Astrocyte of the hippocampus (primary cell): ENCODE results near the gene CTXND1.

Experiments used
- DNase-seq: peaks from one replicate; pipeline ENCODE4 v3.0.0; 2011; ENCODE audit warnings: low read depth, low spot score

Gene CTXND1

DNA sequence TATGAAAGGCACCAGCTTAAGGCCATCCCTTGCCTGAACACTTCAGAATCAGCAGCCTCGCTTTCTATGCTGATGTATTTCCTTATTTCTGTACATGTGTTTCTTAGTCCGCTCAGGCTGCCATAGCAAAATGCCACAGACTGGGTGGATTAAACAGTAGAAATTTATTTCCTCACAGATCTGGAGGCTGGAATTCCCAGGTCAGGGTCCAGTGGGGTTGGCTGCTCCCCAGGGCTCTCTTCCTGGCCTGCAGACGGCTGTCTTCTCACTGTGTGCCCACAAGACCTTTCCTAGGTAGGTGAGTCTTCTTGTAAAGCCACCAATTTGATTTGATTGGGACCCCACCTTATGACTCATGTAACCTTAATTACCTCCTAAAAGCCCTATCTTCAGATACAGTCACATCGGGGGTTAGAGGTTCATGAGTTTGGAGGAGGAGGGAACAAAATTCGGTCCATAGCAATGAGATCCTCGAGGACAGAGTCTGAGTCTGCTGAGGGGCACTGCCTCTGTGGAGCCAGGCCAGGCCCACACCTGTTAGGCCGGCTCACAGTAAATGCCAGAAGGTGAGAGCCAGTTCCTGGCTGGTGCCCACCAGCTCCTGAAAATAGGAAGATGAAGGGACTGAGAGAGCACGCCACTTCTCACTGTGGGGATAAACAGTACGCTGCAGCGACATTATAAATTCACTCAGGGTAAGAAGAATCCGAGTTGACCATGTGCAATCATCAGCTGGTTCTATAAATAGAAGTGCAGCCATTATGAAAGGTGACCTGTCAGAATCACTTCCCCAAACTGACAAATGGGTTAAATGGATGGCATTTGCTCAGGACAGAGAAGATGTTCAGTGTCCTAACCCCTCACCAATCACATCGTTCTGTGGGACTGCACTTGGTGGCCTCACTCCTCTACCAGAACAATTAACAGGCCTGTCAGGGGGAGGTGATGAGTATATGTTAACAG, 41.1 kb downstream of the CTXND1 start:
- DNase-seq = no peak

DNA sequence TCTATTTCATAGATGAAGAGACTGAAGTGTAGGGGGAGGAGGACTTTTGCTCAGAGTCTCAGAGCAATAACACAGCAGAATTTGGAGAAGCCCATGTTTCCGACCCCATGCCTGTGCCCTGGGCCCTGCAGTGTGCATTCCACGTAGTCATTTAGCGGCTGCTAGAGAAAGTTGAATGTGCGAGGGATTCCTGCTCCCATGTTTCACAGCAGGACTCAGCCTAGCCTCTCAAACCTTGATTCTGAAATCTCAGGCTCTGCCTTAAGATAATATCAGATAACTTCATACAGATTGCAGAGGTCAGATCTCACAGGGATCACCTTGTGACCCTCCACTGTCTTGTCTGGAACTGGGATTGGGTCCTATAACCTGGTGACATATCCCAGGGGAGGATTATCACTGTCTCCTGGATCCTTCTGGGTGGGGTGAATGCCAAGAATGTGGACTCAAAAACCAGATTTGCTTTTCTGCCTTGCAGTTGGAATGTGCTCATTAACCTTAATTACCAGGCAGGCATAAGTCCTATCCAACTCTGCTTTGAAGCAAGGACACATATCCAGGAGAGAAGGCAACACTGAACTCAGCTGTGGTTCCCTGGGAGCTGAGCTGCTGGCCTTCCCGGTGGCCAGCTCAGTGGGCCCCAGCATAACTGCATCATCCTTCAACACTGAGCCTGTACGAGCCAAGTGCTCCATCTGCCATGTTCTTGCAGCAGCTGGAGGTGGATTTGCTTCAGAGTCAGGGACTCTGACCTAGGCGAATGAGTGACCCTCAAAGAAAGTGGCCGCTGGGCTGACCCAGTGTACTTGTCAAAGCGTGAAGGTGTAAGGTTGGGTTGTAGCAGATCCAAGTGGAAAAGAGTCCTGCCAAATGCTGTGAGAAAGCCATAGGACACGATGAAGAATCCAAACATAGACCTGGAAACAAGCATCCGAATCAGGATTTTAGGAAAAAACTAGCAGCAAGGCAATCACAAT, 43.0 kb downstream of the CTXND1 start:
- no peak for DNase-seq

DNA sequence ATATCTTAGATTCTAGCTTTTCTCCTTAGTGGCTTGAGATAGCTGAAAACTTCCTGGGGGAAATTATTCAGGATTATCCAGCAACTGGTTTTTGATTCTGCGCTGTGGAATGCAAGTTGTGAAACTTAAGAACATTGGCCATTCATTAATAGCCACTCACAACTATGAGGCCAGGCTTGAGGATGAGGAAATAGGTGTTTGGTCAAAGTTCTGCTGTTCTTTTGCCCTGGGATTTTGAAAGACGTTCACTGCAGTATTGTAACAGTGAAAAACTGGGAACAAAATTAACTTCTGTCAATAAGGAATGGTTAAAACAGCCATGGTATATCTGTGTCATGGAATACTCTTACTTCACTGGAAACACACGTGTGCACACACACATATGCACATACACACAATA, 44.1 kb downstream of the CTXND1 start:
- no peak for DNase-seq

DNA sequence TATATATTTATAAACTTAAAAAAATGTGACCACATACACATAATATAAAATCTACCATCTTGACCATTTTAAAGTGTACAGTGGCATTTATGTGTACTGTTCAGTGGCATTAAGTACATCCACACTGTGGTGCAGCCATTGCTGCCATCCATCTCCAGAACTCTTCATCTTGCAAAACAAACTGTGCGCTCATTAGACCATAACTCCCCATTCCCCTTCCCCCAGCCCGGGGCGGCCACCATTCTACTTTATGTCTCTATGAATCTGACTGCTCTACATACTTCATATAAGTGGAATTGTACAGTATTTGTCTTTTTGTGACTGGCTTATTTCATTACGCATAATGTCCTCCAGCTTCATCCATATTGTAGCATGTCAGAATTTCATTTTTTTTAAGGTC, 47.8 kb downstream of the CTXND1 start:
- DNase-seq = no peak

DNA sequence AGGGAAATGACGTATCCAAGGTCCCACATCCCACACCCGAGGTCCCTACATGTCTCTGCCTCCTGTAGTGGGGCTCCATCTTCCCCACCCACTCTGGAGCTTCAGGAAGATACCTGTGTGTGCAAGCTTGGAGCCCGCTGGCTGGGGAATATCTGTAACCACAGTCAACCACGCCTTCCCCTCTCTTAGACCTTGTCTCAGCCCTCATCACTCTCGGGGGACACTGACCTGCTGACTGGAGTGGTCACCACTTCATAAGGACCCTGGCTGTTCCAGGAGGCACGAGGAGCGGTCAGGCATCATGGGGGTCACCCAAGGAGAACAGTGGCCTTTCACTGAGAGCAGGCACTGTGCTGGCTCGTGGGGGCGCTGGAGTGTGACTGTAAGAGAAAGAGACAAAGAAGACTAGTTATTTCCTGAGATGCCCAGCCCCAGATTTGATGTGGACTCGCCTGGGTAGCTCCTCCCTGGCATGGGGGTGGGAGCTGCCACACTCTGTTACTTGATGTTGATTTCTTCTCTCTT, 48.6 kb downstream of the CTXND1 start:
- no peak for DNase-seq

DNA sequence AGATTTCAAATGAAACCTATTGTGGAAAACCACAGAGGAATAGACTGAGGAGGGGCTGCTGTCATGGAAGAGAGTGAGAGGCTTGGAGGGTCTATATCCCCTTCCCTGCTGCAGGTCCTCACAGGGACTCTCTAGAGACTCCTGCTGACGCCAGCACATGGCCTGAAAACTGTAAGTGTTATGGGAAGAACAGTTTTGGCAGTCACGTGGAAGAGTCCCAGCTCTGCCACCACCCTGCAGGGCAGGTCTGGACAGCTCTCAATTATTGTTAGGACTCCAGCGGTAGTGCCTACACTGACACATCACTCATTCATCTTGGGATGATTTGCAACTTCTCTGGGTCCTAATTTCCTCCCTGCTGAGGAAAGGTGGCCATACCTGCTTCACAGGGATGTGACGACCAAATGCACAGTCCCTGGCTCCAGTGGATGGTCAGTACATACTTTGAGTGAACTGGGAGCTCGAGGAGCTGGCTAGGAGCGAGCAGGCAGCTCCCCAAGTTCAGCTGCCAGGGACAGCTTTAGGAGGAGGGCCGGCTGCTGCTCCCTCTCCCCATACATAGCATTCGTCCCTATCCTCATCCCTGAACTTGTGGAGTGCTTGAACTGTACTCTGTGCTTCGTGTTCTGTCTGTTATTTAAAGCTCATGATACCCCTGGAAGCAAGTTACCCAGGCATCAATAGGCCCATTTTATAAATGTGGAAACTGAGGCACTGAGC, 49.2 kb downstream of the CTXND1 start:
- DNase-seq = no peak

DNA sequence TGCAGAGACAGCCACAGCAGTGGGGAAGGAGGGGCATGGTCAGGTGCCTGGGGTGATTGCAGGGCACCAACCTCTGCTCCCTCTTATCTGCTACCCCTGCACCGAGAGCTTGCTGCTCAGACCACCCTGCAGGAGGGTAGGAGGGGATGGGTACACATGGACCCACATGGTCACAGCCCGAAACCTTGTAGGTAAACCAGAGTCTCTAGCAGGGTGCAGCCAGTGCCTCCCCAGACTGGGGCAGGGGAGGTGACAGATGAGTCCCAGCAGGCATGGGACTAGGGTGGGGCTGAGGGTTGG, 50.0 kb downstream of the CTXND1 start:
- DNase-seq = no peak

DNA sequence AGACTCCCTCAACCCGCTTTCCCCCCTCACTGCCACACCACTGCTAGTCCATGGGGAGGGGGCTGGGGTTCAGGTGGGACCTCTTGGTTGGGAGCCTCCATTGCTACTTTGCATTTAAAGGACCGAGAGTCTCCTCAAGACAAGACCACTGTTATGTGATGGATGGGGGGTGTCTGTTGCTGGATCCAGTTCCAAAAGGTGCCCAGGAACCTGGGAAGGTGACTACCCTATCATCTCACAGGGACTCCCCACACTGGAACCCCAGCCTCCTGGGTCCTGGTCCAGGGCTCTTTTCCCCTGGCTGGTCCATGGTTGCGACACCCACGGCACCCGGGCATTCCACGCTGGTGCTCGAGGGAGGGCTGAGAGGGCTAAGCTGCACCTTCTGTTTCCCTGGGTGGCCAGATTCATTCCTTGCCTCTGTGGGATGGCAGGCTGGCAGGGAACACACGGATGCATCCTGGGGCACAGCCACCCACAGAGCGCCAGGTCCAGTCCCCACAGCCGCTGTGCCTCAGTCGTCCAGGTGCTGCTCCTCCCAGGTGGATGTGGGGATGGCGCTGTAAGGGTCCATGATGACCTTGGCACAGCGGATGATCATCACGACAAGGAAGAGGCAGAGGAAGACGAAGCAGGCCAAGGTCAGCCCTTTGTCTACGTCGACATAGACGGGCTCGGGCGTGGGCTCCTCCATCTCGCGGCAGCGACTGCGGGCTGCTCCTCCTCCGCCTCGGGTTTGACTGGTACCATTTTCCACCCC, 50.6 kb downstream of the CTXND1 start:
- no peak for DNase-seq

DNA sequence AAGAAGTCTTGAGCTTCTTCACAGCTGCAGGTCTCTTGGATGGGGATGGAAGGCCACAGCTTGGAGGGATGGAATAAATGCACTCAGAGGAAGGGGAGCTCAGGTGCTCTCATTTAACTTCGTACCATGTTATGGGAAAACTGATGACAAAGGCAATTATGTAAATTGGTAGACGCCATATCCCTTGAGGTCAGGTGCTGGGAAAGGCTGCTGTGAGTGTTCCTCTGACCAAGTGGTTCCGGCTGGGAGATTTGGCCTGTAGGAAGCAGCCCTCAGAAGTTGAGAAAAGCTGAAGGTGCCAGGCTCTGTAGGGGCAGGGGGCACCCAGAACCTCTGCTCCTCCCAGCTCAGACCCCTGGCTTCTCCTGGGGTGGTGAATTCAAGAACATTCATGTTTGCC, 52.1 kb downstream of the CTXND1 start:
- DNase-seq = no peak

DNA sequence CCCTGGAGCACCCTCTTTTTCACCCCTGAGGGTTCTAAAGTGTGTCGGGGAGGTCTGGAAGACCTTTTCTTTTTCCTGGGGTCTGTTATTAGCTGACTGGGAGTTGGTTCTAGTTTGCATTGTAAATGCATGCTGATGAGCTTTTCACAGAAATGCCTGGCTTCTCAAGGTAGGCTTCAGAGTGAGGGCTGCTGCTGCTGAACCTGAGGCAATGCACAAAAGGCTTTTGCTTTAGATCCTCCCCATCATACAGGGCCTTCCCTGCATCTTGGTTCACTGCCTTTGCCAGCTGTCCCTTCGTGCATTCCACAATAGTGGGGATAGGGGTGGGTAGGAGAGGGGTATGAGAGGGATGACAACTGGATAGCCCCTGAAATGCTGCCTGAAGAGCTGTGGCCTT, 52.6 kb downstream of the CTXND1 start:
- no peak for DNase-seq

DNA sequence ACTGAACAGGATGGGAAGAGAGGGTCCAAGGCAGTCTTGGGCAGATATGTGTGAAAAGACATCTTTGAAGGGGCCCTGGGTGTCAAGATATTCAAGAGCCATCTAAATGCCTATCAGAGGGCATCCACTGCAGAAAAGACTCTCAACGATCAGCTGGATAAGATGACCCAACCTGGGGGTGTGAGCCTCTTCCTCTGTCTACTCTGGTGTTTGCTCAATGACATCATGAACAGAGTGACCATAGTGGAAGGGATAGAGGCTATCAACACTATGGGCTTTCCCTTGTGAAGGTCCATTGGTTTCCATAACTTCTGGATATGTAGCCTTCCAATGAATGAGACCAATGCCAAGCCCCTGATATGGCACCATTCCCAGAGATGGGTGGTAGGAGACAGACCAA, 57.1 kb downstream of the CTXND1 start:
- no peak for DNase-seq

DNA sequence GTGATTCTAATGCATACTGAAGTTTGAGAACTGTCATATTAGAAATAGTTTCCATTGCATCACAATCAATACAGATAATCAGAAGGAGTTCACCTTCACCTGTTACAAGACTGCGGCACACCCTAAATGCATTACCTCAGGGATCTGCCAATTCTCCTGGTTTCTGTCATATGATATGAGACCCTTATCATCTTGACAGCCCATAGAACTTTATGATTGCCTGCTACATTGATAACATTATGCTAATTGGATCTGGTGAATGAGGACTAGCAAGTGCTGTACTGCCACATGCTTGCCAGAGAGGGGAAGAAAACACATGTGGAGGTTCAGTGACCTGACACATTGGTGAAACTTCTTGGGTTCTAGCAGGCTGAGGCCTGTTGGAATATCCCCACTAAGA, 57.8 kb downstream of the CTXND1 start:
- no peak for DNase-seq

DNA sequence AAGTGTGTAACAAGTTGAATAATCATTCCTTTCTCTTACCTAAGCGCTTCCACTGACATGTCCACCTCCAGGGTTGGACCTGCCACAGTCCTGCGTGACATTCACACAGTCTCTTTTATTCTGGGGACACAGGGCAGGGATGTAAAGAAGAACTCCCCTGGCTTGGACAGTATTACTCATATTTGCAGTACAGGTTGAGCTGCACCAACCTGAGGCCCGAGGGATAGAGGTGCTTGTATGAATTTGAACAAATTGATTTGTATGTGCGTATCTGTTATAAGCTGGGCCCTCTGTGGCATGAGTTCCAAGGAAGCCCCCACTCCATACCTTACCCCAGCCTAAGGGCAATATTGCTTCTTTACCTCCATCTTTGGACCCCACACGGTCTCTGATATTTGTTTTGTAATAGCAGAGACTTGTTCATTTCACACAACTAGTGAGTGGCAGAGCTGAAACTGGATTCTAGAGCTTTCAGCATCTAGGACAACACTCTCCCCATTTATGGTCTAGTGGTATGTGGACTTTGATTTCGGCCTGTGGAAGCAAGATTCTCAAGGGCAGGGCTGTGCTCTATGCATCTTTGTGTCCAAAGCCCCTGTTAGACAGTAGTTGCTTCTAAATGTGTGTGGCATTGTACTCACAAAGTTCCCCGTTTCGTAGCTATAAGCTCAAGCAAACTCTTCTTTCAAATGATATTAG, 60.0 kb downstream of the CTXND1 start:
- no peak for DNase-seq

DNA sequence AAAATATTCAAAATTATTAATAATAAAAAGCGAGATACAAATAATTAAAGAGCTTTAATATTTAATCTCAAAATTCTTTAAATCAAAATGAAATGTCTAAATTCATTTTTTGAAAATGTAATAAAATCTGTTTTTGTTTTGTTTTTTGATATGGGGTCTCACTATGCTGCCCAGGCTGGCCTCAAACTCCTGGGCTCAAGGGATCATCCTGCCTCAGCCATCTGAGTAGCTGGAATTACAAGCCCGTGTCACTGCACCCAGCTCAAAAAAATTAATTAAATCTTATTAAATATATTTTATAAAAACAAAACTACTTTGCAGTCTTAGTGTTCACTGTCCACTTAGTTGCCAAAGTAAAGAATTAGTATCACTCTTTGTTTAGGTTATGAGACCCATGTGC, 60.8 kb downstream of the CTXND1 start:
- no peak for DNase-seq

DNA sequence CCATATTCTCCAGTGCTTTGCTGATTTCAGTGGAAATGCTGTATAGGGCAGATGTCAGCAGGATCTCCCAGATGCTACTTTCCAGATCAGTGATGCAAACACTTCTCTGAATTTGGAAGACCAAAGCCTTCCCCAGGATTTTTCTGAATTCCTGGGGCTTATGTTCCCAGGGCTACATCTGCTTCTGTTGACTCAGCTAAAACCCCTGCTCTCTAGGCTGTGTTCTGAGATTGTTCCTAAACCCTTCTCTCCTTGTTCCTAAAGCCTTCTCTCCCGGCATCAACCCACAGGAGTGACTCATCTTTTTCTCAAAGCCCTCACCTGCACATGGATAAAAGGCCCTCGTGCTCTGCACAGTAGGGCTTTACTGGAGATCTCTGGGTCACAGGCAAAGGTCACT, 63.8 kb downstream of the CTXND1 start:
- DNase-seq = no peak

DNA sequence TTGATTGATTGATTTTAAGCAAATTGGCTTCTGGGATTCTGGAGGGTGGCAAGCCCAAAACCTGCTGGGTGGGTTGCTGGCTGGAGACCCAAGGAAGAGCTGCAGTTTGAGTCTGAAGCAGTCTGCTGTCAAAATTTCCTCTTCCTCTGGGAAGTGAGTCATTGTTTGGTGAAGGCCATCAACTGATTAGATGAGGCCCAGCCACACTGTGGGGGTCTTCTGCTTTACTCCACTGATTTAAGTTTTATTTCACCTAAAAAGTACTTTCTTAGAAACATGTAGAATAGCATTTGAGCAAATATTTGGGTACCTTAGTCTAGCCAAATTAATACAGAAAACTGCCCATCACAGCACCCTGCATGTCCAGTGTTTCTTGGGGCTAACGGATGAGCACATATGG, 65.4 kb downstream of the CTXND1 start:
- DNase-seq = no peak

DNA sequence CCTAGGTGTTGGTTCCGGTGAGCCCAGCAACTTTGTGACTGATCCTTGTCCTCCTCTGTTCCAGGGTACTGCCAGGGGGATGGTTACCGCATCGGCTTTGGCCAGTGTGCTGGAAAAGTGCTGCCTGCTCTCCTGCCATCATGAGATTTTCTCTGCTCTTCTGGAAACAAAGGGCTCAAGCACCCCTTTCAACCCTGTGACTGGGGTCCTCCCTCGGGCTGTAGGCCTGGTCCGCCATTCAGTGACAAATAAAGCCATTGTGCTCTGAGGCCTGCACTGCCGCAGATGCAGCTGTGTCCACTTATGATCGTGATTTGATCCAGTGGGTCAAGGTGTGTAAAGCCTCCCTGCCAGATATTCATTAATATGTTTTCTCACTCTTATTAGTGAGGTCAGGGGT, 65.9 kb downstream of the CTXND1 start:
- DNase-seq = no peak

DNA sequence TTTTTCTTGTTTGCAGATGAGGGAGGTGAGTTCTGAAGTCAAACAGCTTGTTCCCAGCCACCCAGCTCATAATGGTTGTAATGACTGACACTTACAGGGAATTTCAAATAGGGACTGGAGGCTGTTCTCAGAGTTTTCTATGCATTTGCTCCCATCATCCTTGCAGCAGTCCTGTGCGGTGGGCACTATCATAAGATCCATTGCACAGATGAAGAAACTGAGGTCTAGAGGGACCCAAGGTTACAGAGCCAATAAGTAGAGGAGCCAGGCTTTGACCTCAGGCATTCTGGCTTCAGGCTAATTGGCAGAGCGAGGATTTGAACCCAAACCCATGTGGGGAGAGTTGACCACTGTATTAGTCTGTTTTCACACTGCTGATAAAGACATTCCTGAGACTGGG, 66.9 kb downstream of the CTXND1 start:
- no peak for DNase-seq

DNA sequence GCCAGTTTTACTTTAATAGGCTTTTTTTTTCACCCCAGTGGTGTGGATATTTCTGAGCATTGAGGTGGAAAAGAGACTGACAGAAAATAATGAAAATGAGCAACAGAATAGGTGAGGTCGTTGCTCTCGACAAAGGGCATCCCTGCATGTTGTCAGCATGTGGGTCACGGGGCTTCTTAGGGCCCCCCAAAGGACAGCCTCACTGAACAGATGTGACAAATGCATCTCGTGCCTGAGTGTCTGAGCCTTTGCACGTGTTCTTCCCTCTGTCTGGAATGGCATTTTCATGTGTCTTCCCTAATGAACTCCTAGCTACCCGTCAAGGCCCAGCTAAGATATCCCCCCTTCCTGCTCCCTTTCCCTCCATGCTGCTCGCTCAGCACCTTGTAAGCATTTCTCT, 67.5 kb downstream of the CTXND1 start:
- DNase-seq = no peak

DNA sequence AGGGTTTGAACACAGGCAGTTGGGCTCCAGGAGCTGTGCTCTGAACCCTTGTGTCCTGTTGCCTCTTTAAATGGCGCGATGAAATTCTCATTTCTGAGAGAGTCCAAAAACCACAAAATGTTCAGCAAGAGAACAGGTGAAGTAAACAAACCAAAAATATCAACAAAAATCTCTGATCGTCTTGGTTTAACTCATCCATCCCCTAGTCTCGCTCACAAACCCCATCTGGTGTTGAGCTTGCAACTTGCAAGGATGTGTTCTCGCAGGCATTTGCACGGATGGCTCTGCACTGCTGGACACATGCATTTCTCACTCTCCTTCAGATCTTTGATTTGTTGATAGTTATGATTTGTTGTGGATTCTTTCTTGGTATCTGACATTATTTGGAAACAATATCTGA, 68.1 kb downstream of the CTXND1 start:
- no peak for DNase-seq
